Activated naive CD4-positive, alpha-beta T cell treated with anti-CD3 and anti-CD28 coated beads for 36 hours (primary cell): Measurements from ENCODE around the gene ZC3H18. TPM values are rescaled to one million over a fixed set of nuclear protein-coding genes. Genes with fewer than 3 reads are reported as not detected.

Source experiments
- CTCF ChIA-PET: fragments of 350-600 bp; sonication (Branson Sonifier 250); formaldehyde crosslinking; loops from one replicate; lab custom pipeline; 2021; ENCODE audit warnings: antibody characterized with exemption; lab: Charles Lee
- DNase-seq: peaks from one replicate; pipeline ENCODE4 v3.0.0-alpha.2; 2020
- H3K27ac Mint-ChIP-seq: one replicate; pipeline ENCODE4 v1.8.0; 2021; ENCODE audit warnings: mild to moderate bottlenecking, mixed read lengths
- H3K27me3 Mint-ChIP-seq: one replicate; pipeline ENCODE4 v1.8.0; 2021; ENCODE audit warnings: low read depth, mixed read lengths
- H3K36me3 Mint-ChIP-seq: one replicate; pipeline ENCODE4 v1.8.0; 2021; ENCODE audit warnings: low read depth, mixed read lengths
- H3K4me1 Mint-ChIP-seq: one replicate; pipeline ENCODE4 v1.8.0; 2021; ENCODE audit warnings: low read depth, mixed read lengths
- H3K4me3 Mint-ChIP-seq: one replicate; pipeline ENCODE4 v1.8.0; 2021; ENCODE audit warnings: mild to moderate bottlenecking, moderate library complexity, mixed read lengths
- H3K9me3 Mint-ChIP-seq: one replicate; pipeline ENCODE4 v1.8.0; 2021; ENCODE audit warnings: mixed read lengths
- intact Hi-C: fragments of 100-400 bp; cut with micrococcal nuclease; formaldehyde crosslinking; loops from one replicate; pipeline ENCODE4 v1.15.1; 2023
- total RNA-seq, 2 experiments: library from RNA; stranded (reverse); gene quantifications; one replicate each; pipeline ENCODE4 v1.2.3, GENCODE V29; 2021

Gene ZC3H18
- total RNA-seq, 2 experiments from 2014 or later, result 55.8 to 58.5 TPM

DNA sequence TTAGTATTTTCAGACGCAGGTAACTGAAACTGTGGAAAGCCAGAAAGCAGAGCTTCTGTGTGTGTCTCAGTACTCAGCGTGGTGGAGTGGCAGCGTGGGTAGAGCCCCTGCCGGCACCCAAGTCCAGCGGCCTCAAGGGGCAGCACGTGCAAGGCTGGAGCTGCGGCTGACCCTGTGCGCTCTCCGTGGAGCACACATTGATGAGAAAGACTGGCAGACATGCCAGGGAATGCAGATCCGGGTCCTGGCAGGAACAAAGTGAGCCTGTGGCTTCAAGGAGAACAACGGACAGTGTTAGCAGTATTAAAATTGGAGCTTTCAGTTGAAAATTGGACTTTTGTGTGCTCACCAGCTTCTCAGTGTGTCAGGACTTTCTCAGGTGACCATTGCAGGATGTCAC lies 23.3 kb downstream of the ZC3H18 start:
- Mint-ChIP-seq H3K27me3 (no peaks in the 10 kb centered on the region), H3K9me3 (no peaks in the 10 kb centered on the region), H3K36me3 (peaks cover 30% of the 10 kb centered on the region), H3K4me1 (peaks cover 28% of the 10 kb centered on the region), H3K4me3 (no peak overlapping the region), H3K27ac (no peak overlapping the region)
- DNase-seq, result no peak
- CTCF ChIA-PET, result no interaction called here
- intact Hi-C loops, result no loop called here

DNA sequence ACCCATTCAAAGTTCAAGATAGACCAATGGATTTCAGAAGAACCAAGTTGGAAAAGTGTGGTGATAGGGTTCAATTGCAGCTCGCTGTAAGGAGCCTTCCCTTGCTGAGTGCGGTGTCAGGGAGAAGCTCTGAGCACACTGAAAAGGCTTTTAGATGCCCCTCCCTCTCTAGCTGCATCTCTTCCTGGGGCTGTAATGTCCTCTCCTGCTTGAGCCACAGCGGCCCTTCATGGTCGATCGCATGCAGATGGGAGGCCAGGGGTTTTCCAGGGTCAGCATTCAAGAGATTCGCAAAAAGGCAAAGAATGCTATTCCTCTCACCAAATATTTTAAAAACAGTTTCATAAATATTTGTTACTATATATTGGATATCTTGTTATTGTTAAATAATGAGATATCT lies 23.7 kb downstream of the ZC3H18 start:
- Mint-ChIP-seq H3K27me3 (no peaks in the 10 kb centered on the region), H3K9me3 (no peaks in the 10 kb centered on the region), H3K4me3 (no peak overlapping the region), H3K36me3 (peaks cover 30% of the 10 kb centered on the region), H3K27ac (no peak overlapping the region), H3K4me1 (peaks cover 26% of the 10 kb centered on the region)
- intact Hi-C loops, result no loop called here
- DNase-seq, result no peak
- CTCF ChIA-PET, result no interaction called here

DNA sequence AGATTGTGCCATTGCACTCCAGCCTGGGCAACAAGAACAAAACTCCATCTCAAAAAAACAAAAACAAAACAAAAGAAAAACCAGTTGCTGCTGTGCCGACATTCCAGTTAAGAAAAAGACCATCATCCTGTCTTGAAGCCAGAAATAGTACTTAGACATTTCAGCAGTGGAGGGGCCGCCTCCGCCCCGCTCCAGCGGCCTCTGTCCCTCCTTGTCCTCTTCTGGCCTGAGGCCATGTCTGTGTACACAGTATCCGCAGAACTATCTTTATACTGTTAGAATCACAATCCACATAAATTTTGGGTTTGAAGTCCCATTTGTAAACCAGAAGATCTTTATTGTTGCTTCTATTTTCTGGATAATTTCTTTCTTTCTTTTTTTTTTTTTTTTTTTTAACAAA lies 24.9 kb downstream of the ZC3H18 start:
- intact Hi-C loops, result no loop called here
- H3K36me3 Mint-ChIP-seq, result peaks cover 28% of the 10 kb centered on the region
- no peak for DNase-seq
- CTCF ChIA-PET, result no interaction called here
- H3K4me3 Mint-ChIP-seq, result no peak overlapping the region
- no peak overlapping the region for H3K27ac Mint-ChIP-seq
- peaks cover 20% of the 10 kb centered on the region for H3K4me1 Mint-ChIP-seq
- no peaks in the 10 kb centered on the region for H3K9me3 Mint-ChIP-seq
- H3K27me3 Mint-ChIP-seq, result no peaks in the 10 kb centered on the region

DNA sequence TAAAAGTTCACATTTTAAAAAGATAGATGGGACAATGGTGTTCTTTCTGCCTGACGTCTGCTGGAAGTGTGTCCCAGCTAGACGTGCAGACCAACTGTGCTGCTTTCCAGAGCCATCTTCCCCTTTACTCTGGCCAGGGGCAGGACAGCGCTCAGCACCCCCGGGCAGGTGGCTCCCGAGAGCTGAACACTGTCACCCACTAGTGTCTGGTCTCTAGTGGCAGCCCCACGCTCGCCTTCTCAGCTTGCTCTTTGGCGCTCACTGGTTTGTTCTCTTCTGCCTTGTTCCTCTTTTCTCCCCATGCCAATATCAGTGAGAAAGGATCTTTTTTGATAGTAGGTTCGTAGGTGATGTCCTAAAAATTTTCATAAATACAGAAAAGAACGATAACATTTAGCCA lies 25.7 kb downstream of the ZC3H18 start:
- CTCF ChIA-PET, result no interaction called here
- no peak for DNase-seq
- Mint-ChIP-seq H3K9me3 (no peaks in the 10 kb centered on the region), H3K27ac (no peak overlapping the region), H3K36me3 (peaks cover 25% of the 10 kb centered on the region), H3K27me3 (no peaks in the 10 kb centered on the region), H3K4me1 (peaks cover 20% of the 10 kb centered on the region), H3K4me3 (no peak overlapping the region)
- intact Hi-C loops, result no loop called here

GRCh38 chr16:88596483-88596882 lies 26.3 kb downstream of the ZC3H18 start:
- H3K4me3 Mint-ChIP-seq, result no peak overlapping the region
- H3K4me1 Mint-ChIP-seq, result peaks cover 20% of the 10 kb centered on the region
- DNase-seq, result no peak
- CTCF ChIA-PET, result no interaction called here
- H3K36me3 Mint-ChIP-seq, result peaks cover 24% of the 10 kb centered on the region
- H3K9me3 Mint-ChIP-seq, result no peaks in the 10 kb centered on the region
- no peak overlapping the region for H3K27ac Mint-ChIP-seq
- intact Hi-C loops, result no loop called here
- no peaks in the 10 kb centered on the region for H3K27me3 Mint-ChIP-seq

DNA sequence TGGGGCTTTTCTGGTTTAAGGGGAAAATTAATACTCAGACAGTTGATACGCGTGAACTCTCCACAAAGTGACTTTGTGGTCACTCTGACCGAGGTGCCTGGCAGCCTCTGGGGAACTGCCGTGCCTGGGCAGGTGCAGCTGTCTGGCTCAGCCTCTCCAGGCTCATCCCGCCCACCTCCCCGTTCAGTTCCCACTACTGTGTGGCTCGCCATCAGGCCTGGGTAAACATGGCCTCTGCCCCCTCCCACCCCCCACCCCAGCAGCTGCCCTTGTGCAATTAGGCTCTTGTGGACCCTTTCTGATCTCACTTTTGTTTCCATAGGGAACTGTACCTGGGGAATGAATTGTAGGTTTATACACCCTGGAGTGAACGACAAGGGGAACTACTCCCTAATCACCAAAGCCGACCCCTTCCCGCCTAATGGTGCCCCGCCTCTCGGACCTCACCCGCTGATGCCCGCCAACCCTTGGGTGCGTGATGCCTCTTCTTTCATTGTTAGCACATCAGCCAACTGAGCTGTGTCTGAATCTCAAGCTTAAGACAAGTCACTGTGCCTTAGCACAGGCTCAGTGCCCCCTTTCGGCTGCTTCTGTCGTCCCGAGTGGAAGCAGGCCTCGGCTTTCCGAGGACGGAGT lies 27.8 kb downstream of the ZC3H18 start:
- DNase-seq, result no peak
- Mint-ChIP-seq H3K4me3 (no peak overlapping the region), H3K4me1 (peaks cover 12% of the 10 kb centered on the region), H3K27me3 (no peaks in the 10 kb centered on the region), H3K27ac (no peak overlapping the region), H3K9me3 (no peaks in the 10 kb centered on the region), H3K36me3 (peaks cover 23% of the 10 kb centered on the region)
- intact Hi-C loops, result no loop called here
- CTCF ChIA-PET, result no interaction called here

DNA sequence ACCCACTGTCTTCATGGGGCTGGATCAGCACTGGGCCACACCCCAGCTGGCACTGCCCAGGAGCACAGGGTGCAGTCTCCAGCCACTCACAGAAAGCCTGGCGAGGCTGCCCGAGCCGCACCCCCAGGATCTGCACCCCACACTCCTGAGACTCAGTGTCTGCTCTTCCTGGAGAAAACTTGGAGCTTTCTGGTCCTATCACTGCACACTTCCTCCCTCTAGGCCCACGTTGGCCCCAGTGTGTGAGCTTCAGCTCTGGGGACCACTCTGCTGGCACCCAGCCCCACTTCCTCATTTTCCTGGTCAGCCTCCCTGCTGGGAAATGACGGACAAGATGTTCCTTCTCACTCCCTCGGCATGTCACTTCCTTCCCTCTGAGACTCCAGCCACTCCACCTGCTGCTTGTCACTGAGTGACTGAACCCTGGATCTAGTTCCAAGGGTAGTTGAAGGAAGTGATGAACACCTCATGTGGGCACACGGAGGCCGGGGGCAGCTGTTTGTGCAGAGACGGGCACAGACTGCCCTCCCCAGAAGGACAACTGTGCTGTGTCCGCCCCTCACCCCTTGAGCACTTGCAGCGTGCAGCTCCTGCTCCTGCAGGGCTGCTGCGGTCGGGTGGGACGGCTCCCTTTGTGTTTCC lies 29.0 kb downstream of the ZC3H18 start:
- Mint-ChIP-seq H3K4me3 (no peak overlapping the region), H3K36me3 (peaks cover 24% of the 10 kb centered on the region), H3K27me3 (no peaks in the 10 kb centered on the region), H3K27ac (no peak overlapping the region), H3K4me1 (peaks cover 9% of the 10 kb centered on the region), H3K9me3 (no peaks in the 10 kb centered on the region)
- intact Hi-C loops, result no loop called here
- no peak for DNase-seq
- CTCF ChIA-PET, result no interaction called here

DNA sequence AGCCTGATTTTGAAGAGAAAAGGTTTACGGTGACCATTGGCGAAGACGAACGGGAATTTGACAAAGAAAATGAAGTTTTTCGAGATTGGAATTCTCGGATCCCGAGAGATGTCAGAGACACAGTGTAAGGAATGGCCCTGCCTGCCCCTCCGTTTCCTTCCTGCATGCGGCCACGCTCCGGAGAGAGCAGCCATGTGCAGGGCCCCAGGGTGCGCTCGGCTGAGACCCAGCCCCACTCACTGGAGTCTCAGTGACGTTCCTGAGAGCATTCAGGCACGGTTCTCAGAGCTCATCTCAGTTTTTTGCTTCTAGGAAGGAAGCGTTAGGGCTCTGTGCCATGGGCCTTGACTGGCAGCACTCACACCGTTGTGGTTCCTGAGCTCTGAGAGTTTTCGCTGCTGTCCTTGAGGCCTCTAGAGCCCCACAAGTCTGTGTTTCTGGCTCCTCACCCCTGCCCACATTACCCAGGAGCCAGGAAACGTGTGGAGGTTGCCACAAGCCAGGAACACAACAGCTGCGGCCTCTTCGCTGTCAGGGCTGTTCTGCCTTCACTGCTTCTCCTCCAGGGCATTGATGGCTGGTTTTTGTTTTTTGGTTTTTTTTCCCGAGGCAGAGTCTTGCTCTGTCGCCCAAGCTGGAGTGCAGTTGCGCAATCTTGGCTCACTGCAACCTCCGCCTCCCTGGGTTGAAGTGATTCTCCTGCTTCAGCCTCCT lies 29.8 kb downstream of the ZC3H18 start:
- H3K9me3 Mint-ChIP-seq, result no peaks in the 10 kb centered on the region
- H3K36me3 Mint-ChIP-seq, result peaks cover 26% of the 10 kb centered on the region
- CTCF ChIA-PET, result no interaction called here
- no peak for DNase-seq
- intact Hi-C loops, result no loop called here
- H3K27me3 Mint-ChIP-seq, result no peaks in the 10 kb centered on the region
- H3K27ac Mint-ChIP-seq, result no peak overlapping the region
- H3K4me3 Mint-ChIP-seq, result no peak overlapping the region
- H3K4me1 Mint-ChIP-seq, result peaks cover 9% of the 10 kb centered on the region

DNA sequence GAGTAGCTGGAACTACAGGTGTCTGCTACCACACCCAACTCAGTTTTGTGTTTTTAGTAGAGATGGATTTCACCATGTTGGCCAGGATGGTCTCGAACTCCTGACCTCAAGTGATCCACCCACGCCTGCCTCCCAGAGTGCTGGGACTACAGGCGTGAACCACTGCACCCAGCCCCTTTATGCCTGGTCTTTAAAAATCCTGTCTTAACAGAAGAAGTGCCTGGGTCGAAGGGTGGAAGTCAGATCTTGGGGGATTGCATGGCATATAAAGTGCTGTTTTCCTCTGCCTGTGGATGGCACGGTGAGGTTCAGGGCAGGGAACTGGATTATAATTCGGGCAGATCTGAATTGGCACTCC lies 30.3 kb downstream of the ZC3H18 start:
- Mint-ChIP-seq H3K36me3 (peaks cover 24% of the 10 kb centered on the region), H3K4me3 (no peak overlapping the region), H3K27ac (no peak overlapping the region), H3K27me3 (no peaks in the 10 kb centered on the region), H3K9me3 (no peaks in the 10 kb centered on the region), H3K4me1 (peaks cover 8% of the 10 kb centered on the region)
- no peak for DNase-seq
- CTCF ChIA-PET, result no interaction called here
- intact Hi-C loops, result no loop called here

- Mint-ChIP-seq H3K27ac (no peak overlapping the region), H3K27me3 (no peaks in the 10 kb centered on the region), H3K9me3 (no peaks in the 10 kb centered on the region), H3K36me3 (peaks cover 21% of the 10 kb centered on the region), H3K4me3 (no peak overlapping the region), H3K4me1 (peaks cover 4% of the 10 kb centered on the region)
- intact Hi-C loops, result no loop called here
- CTCF ChIA-PET, result no interaction called here
- no peak for DNase-seq
Observed at GRCh38 chr16:88601313-88602036, 31.3 kb downstream of the ZC3H18 start.

DNA sequence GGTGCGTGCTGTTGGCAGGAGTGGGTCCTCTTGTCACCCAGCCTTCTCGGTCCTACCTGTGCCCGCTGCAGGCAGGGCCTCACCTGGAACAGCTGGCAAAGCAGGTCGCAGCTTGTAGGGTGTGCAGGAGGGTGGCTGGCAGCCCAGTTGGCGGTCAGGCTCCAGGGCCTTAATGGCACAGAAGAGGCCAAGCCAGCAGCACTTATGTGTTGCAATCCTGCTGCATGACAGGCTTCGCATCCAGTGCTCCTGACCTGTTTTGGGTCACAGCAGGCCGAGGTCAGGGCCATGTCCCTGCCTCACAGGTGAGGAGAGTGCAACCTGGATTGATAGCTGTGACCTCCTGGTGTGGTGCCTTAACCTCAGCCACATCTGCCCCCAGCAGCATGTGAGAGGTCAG lies 31.9 kb downstream of the ZC3H18 start:
- CTCF ChIA-PET, result no interaction called here
- no peak overlapping the region for H3K4me3 Mint-ChIP-seq
- H3K9me3 Mint-ChIP-seq, result no peaks in the 10 kb centered on the region
- intact Hi-C loops, result no loop called here
- peaks cover 21% of the 10 kb centered on the region for H3K36me3 Mint-ChIP-seq
- no peaks in the 10 kb centered on the region for H3K4me1 Mint-ChIP-seq
- H3K27me3 Mint-ChIP-seq, result no peaks in the 10 kb centered on the region
- DNase-seq, result no peak
- H3K27ac Mint-ChIP-seq, result no peak overlapping the region

DNA sequence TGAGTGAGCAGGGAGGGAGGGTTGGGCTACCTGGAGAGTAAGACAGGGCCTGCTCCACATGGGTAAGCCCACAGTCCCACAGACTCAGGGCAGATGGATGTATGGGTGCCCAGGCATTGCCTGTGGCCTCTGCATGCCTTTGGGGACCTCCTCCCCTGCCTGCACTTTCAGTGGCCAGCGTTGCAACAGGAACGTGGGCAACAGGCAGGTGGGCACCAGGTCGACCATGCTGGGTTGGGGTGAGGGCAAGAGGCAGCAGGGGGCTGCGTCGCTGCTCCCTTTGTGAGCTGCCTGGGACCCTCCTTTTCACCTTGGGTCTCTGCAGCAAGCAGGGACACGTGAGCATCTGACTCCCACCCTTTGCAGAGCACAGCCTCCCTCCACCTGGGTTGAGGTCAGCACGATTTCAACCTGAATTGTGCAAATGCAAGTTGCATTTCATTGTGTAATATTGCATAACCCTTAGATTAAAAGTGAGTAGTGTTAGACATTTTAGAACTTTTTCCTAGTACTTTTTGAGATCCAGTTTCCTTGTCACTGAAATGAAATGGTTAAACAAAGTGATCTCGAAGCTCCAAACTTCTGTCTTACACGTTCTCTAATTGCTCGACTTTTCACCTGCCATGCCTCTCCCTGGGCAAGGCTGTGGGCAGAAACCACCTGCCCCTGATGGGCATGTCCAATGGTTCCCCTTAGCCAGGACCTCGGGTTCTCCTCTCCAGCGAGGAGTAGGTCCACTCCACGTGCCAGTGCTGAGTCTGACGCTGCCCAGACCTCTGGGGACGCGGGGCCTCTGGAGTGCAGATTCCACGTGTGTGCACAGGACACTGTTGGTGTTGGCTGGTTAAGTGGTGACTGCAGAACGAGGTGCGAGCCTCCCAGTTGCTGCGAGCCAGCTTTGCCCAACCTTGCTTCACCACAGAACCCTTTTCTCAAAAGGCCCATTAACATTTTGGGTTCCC lies 35.3 kb downstream of the ZC3H18 start:
- peaks cover 23% of the 10 kb centered on the region for H3K36me3 Mint-ChIP-seq

More for the DNA sequence above, 35.3 kb downstream of the ZC3H18 start:
- no peak overlapping the region for H3K4me3 Mint-ChIP-seq
- no peak overlapping the region for H3K27ac Mint-ChIP-seq
- no peak for DNase-seq
- H3K9me3 Mint-ChIP-seq, result no peaks in the 10 kb centered on the region
- H3K4me1 Mint-ChIP-seq, result no peaks in the 10 kb centered on the region
- intact Hi-C loops, result no loop called here
- H3K27me3 Mint-ChIP-seq, result no peaks in the 10 kb centered on the region
- CTCF ChIA-PET, result no interaction called here
